Lower leg skin (tissue), 3 donors: ENCODE results near the gene KRT6A.

Experiments used
- CTCF ChIP-seq, 3 donors: fragments of 450-650 bp; IDR thresholded peaks; one replicate each; pipeline ENCODE4 v1.5.1; 2016; ENCODE audit warnings: antibody characterized with exemption in 3 of 3, mild to moderate bottlenecking in 3 of 3, moderate library complexity in 2 of 3
- POLR2A ChIP-seq, 2 donors: fragments of 450-650 bp; IDR thresholded peaks; one replicate each; pipeline ENCODE4 v1.6.1; 2016 to 2017; ENCODE audit warnings: antibody characterized with exemption in 2 of 2, mild to moderate bottlenecking in 1 of 2, moderate library complexity in 1 of 2

GRCh38 chr12:52437508-52437907 is 55.5 kb downstream of the KRT6A start:
- no peak for TF ChIP-seq CTCF (IDR thresholded peaks at IDR 0.05)
- TF ChIP-seq POLR2A (IDR thresholded peaks at IDR 0.05), result no peak
